Gastrocnemius medialis (tissue), 4 donors: ENCODE results near the gene GPATCH8.

Experiments used
- CTCF ChIP-seq, 5 experiments: fragments of 450-650 bp in 3 of 5; fragments of 200-600 bp in 2 of 5; sonication (generic) in 2 of 5; IDR thresholded peaks in 4 of 5; conservative IDR thresholded peaks in 1 of 5; 1 replicate in 4 of 5; 2 replicates in 1 of 5; pipeline ENCODE4 v1.5.1; 2016 to 2019; ENCODE audit warnings: antibody characterized with exemption in 5 of 5, mild to moderate bottlenecking in 3 of 5, moderate library complexity in 3 of 5
- POLR2A ChIP-seq, 2 donors: fragments of 450-650 bp; IDR thresholded peaks; one replicate each; pipeline ENCODE4 v1.6.1; 2017; ENCODE audit warnings: antibody characterized with exemption in 2 of 2, mild to moderate bottlenecking in 2 of 2, moderate library complexity in 2 of 2

- TF ChIP-seq CTCF (IDR thresholded peaks at IDR 0.05 in 4 of 5, conservative IDR thresholded peaks at IDR 0.05 in 1 of 5) (no peak), POLR2A (IDR thresholded peaks at IDR 0.05) (no peak)
Measured at GRCh38 chr17:44487170-44487569, 16.0 kb downstream of the GPATCH8 start.
